Measurements from ENCODE around the gene C3orf52. TPM values are rescaled to one million over a fixed set of nuclear protein-coding genes. Genes with fewer than 3 reads are reported as not detected.

The C3orf52 gene
- total RNA-seq, 1 donor from 2014 or later, result 1.4 TPM

DNA sequence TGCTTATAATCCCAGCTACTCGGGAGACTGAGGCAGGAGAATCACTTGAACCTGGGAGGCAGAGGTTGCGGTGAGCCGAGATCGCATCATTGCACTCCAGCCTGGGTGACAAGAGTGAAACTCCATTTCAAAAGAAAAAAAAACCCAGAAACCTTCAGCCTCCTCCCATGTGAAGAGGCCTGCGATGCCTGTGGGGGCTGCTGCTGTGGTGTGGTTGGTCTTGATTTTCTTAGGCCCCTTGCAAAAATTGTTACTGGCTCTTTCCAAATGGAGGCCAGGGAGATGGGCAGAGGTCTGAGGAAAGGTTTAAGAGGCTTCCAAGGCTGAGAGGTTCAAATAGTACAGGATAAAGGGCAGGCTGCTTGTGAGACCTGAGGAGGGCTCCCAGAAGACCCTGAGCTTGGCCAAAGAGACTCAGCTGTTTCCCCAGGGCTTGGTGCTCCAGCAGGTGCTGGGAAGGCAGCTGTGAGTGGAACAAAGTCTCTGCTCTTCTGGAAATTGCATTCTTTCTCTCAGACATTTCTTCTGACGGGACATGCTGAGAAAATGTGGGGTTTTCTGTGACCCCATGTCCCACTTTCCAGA is 28.5 kb downstream of the C3orf52 start:
- no peak overlapping the region for H3K4me3 Mint-ChIP-seq (ENCODE audit: unreplicated experiment)
- no peak overlapping the region for H3K27ac Mint-ChIP-seq (ENCODE audit: unreplicated experiment)
- no peaks in the 10 kb centered on the region for H3K9me3 Mint-ChIP-seq (ENCODE audit: unreplicated experiment)
- TF ChIP-seq, protein P1, sequence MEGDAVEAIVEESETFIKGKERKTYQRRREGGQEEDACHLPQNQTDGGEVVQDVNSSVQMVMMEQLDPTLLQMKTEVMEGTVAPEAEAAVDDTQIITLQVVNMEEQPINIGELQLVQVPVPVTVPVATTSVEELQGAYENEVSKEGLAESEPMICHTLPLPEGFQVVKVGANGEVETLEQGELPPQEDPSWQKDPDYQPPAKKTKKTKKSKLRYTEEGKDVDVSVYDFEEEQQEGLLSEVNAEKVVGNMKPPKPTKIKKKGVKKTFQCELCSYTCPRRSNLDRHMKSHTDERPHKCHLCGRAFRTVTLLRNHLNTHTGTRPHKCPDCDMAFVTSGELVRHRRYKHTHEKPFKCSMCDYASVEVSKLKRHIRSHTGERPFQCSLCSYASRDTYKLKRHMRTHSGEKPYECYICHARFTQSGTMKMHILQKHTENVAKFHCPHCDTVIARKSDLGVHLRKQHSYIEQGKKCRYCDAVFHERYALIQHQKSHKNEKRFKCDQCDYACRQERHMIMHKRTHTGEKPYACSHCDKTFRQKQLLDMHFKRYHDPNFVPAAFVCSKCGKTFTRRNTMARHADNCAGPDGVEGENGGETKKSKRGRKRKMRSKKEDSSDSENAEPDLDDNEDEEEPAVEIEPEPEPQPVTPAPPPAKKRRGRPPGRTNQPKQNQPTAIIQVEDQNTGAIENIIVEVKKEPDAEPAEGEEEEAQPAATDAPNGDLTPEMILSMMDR (IDR thresholded peaks at IDR 0.05), result no peak
- DNase-seq (ENCODE audit: extremely low spot score, unreplicated experiment), result no peak
- peaks cover 12% of the 10 kb centered on the region for H3K4me1 Mint-ChIP-seq (ENCODE audit: unreplicated experiment)
- H3K36me3 Mint-ChIP-seq (ENCODE audit: unreplicated experiment), result no peaks in the 10 kb centered on the region
- H3K27me3 Mint-ChIP-seq (ENCODE audit: unreplicated experiment), result no peaks in the 10 kb centered on the region

- Mint-ChIP-seq H3K27ac (ENCODE audit: unreplicated experiment) (no peak overlapping the region), H3K4me3 (ENCODE audit: unreplicated experiment) (no peak overlapping the region), H3K4me1 (ENCODE audit: unreplicated experiment) (peaks cover 12% of the 10 kb centered on the region), H3K36me3 (ENCODE audit: unreplicated experiment) (no peaks in the 10 kb centered on the region), H3K27me3 (ENCODE audit: unreplicated experiment) (no peaks in the 10 kb centered on the region), H3K9me3 (ENCODE audit: unreplicated experiment) (no peaks in the 10 kb centered on the region)
- TF ChIP-seq, protein P1 (IDR thresholded peaks at IDR 0.05), result no peak
- DNase-seq (ENCODE audit: extremely low spot score, unreplicated experiment), result no peak
Observed at GRCh38 chr3:112115161-112115739, 29.1 kb downstream of the C3orf52 start.

DNA sequence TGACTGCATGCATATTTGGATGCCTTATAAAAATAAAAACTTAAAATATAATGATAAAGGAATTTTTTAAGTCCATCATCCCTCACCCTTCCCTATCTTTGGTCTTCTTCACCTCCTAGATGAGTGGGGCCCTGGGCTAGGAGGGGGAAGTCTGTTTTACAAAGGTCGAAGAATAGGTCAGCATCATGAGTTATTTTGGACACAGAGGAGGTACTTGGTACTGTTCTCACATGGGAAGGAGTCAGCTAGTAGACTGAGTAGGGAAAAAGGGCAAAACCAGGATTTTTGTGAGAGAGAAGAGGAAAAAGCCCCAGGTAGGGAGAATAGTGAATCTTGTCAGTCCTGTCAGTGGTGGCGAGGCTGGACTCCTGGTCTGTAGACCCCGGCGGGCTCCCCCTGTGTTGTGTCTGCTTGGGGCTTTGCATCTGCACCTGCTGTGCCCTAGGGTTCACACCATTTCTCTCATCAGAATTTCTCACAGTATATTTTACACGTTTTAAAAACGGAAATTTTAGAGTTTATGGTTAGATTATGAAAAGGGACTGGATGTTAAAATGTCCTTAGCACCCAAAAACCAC is 29.7 kb downstream of the C3orf52 start:
- TF ChIP-seq, protein P1 (IDR thresholded peaks at IDR 0.05), result no peak
- Mint-ChIP-seq H3K27ac (ENCODE audit: unreplicated experiment) (no peak overlapping the region), H3K36me3 (ENCODE audit: unreplicated experiment) (no peaks in the 10 kb centered on the region), H3K4me3 (ENCODE audit: unreplicated experiment) (no peak overlapping the region), H3K27me3 (ENCODE audit: unreplicated experiment) (no peaks in the 10 kb centered on the region), H3K4me1 (ENCODE audit: unreplicated experiment) (peaks cover 12% of the 10 kb centered on the region), H3K9me3 (ENCODE audit: unreplicated experiment) (no peaks in the 10 kb centered on the region)
- no peak for DNase-seq (ENCODE audit: extremely low spot score, unreplicated experiment)

DNA sequence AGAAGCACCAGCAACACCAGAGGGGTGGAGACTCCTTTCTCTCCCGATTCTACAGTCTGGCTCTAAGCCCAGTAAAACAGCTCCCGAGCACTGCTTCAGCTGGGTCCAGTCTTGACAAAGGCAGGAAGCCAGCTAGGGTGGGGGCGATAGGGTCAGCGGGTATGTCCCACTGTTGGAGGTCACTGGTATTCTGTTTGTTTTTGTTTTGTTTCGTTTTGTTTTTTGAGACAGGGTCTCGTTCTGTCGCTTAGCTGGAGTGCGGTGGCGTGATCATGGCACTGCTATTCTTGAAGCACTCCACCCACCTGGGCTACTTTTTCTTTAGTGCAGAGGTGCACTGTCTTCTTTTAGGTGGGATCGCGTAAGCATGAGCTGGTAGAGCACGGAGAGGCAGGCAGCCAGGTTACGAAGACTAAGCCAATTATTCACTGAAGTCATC is 30.6 kb downstream of the C3orf52 start:
- Mint-ChIP-seq H3K27ac (ENCODE audit: unreplicated experiment) (no peak overlapping the region), H3K9me3 (ENCODE audit: unreplicated experiment) (no peaks in the 10 kb centered on the region), H3K4me3 (ENCODE audit: unreplicated experiment) (no peak overlapping the region), H3K36me3 (ENCODE audit: unreplicated experiment) (no peaks in the 10 kb centered on the region), H3K27me3 (ENCODE audit: unreplicated experiment) (no peaks in the 10 kb centered on the region), H3K4me1 (ENCODE audit: unreplicated experiment) (peaks cover 12% of the 10 kb centered on the region)
- TF ChIP-seq, protein P1 (IDR thresholded peaks at IDR 0.05), result no peak
- DNase-seq (ENCODE audit: extremely low spot score, unreplicated experiment), result no peak

GRCh38 chr3:112117415-112117814 is 31.2 kb downstream of the C3orf52 start:
- TF ChIP-seq, protein P1 (IDR thresholded peaks at IDR 0.05), result no peak
- H3K27me3 Mint-ChIP-seq (ENCODE audit: unreplicated experiment), result no peaks in the 10 kb centered on the region

More at GRCh38 chr3:112117415-112117814, 31.2 kb downstream of the C3orf52 start:
- no peaks in the 10 kb centered on the region for H3K9me3 Mint-ChIP-seq (ENCODE audit: unreplicated experiment)
- no peak overlapping the region for H3K4me3 Mint-ChIP-seq (ENCODE audit: unreplicated experiment)
- peaks cover 12% of the 10 kb centered on the region for H3K4me1 Mint-ChIP-seq (ENCODE audit: unreplicated experiment)
- H3K36me3 Mint-ChIP-seq (ENCODE audit: unreplicated experiment), result no peaks in the 10 kb centered on the region
- H3K27ac Mint-ChIP-seq (ENCODE audit: unreplicated experiment), result no peak overlapping the region
- no peak for DNase-seq (ENCODE audit: extremely low spot score, unreplicated experiment)
